Urothelium cell line (cell line): ENCODE data around the gene RNF182.
A peak's percentile ranks its signal among the peaks of the same experiment; 100 is the strongest.
"Not testable (repeated sequence)": the region's sequence is repeated elsewhere in the genome, so short reads cannot be mapped to it uniquely, and the experiment has no call there.

Experiments
- DNase-seq: peaks from one replicate; pipeline ENCODE4 v3.0.0; 2011; ENCODE audit warnings: low spot score, mixed read lengths
- FAIRE-seq: peaks from 2 replicates; lab custom pipeline; 2011; peaks lifted over from hg19 to GRCh38; lab: Jason Lieb, UNC

The RNF182 gene

GRCh38 chr6:13924949-13925881, at the start of gene RNF182:
TSS of gene RNF182 (plus strand) at chr6:13924952. CDS start at chr6:13977120, 52,168 bp downstream.
- DNase-seq (no peak), FAIRE-seq (no peak)

GRCh38 chr6:13877051-13877450, 47.7 kb upstream of the RNF182 start:
- DNase-seq = no peak

GRCh38 chr6:13880061-13880663, 44.6 kb upstream of the RNF182 start:
- DNase-seq, FAIRE-seq: not testable (repeated sequence)

More at GRCh38 chr6:13877051-13877450, 47.7 kb upstream of the RNF182 start:
- no peak for FAIRE-seq

- FAIRE-seq (no peak), DNase-seq (no peak)
Measured at GRCh38 chr6:13881621-13882165, 43.1 kb upstream of the RNF182 start.

- DNase-seq (no peak), FAIRE-seq (no peak)
Measured at GRCh38 chr6:13883966-13884365, 40.8 kb upstream of the RNF182 start.

GRCh38 chr6:13884397-13884796, 40.4 kb upstream of the RNF182 start:
- FAIRE-seq = no peak
- no peak for DNase-seq

GRCh38 chr6:13885601-13886000, 39.2 kb upstream of the RNF182 start:
- DNase-seq (no peak), FAIRE-seq (no peak)

GRCh38 chr6:13886949-13887348, 37.8 kb upstream of the RNF182 start:
- FAIRE-seq (no peak), DNase-seq (no peak)

- FAIRE-seq (no peak), DNase-seq (no peak)
Measured at GRCh38 chr6:13892017-13892645, 32.6 kb upstream of the RNF182 start.

GRCh38 chr6:13902922-13903321, 21.8 kb upstream of the RNF182 start:
- DNase-seq = no peak
- no peak for FAIRE-seq

GRCh38 chr6:13903364-13903763, 21.4 kb upstream of the RNF182 start:
- no peak for DNase-seq
- FAIRE-seq = no peak

GRCh38 chr6:13907001-13907350, 17.8 kb upstream of the RNF182 start:
- no peak for FAIRE-seq
- DNase-seq = no peak

GRCh38 chr6:13907614-13908215, 17.0 kb upstream of the RNF182 start:
- FAIRE-seq (no peak), DNase-seq (no peak)

GRCh38 chr6:13908955-13909381, 15.8 kb upstream of the RNF182 start:
- no peak for FAIRE-seq
- peak; percentile 66 for DNase-seq

- no peak for DNase-seq
- FAIRE-seq = no peak
Measured at GRCh38 chr6:13910443-13910842, 14.3 kb upstream of the RNF182 start.

- no peak for DNase-seq
- no peak for FAIRE-seq
Measured at GRCh38 chr6:13911337-13911736, 13.4 kb upstream of the RNF182 start.

GRCh38 chr6:13913226-13914001, 11.3 kb upstream of the RNF182 start:
- FAIRE-seq = no peak
- DNase-seq = no peak

- DNase-seq (no peak), FAIRE-seq (no peak)
Measured at GRCh38 chr6:13914351-13914750, 10.4 kb upstream of the RNF182 start.

GRCh38 chr6:13915561-13916229, 9.1 kb upstream of the RNF182 start:
- FAIRE-seq (no peak), DNase-seq (no peak)
